Retinal pigment epithelial cell (primary cell): ENCODE measurements around the gene HYAL2.

ENCODE experiments used
- DNase-seq: peaks from one replicate; pipeline ENCODE4 v3.0.0-alpha.2; 2010; ENCODE audit warnings: low read depth
- H3K4me3 ChIP-seq: 2 replicates; pipeline ENCODE4 v1.5.1; 2011; ENCODE audit warnings: mild to moderate bottlenecking, low read length, control low read depth, moderate library complexity
- CTCF ChIP-seq: conservative IDR thresholded peaks from 2 replicates; pipeline ENCODE4 v1.5.1; 2011; ENCODE audit warnings: low read depth, low read length, control low read depth, inconsistent platforms

The HYAL2 gene

DNA sequence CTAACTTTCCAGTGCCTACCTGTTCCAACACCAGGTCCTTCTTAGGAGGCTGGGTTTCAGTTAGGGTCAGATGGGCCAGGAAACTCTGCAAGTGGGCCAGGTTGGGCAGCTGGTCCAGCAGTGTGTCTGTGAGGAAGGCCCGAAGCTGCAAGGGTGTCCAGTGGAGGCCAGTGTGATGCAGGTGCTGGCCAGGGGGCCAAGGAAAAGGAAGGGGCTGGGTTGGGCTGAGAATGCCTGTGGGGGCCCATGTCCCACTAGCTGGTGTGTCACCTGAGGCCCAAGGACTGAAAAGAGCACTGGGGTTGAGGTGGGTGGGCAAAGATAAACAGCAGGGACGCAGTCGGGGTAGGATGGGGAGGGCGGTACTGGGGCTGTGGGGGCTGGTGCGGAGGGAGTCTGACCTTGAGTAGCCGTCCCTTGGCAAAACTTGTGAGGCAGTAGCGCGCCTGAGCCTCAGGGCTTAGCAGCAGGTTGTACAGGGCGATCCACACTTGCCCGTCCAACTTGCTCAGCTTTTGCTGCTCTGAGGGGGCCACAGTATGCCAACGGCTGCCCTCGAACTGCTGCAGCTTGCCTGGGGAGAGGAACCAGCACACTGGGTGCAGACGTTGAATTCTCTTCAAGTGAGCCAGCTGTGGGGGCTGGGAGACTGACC, 19.6 kb upstream of the HYAL2 start:
- no peak overlapping the region for H3K4me3 ChIP-seq
- no peak for TF ChIP-seq CTCF
- DNase-seq = no peak

DNA sequence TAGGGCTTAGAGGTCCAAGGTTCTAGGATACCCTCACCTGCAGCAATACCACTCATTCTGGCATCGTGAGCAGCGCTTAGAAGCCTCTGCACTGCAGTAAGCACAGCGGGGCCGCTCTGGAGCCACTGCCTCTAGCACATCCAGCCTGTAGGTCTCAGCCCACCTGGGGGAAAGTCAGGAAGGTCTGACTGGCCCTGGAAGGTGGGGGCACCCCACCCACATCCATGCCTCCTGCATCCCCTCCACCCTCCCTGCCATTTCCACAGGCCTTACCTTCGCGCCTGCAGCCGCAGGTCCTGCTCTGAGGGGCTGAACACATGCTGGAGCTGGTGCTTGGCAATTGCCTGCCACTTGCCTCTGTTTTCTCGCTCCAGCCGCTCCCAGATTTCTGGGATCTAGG, 19.0 kb upstream of the HYAL2 start:
- TF ChIP-seq CTCF = no peak
- H3K4me3 ChIP-seq = no peak overlapping the region
- no peak for DNase-seq

DNA sequence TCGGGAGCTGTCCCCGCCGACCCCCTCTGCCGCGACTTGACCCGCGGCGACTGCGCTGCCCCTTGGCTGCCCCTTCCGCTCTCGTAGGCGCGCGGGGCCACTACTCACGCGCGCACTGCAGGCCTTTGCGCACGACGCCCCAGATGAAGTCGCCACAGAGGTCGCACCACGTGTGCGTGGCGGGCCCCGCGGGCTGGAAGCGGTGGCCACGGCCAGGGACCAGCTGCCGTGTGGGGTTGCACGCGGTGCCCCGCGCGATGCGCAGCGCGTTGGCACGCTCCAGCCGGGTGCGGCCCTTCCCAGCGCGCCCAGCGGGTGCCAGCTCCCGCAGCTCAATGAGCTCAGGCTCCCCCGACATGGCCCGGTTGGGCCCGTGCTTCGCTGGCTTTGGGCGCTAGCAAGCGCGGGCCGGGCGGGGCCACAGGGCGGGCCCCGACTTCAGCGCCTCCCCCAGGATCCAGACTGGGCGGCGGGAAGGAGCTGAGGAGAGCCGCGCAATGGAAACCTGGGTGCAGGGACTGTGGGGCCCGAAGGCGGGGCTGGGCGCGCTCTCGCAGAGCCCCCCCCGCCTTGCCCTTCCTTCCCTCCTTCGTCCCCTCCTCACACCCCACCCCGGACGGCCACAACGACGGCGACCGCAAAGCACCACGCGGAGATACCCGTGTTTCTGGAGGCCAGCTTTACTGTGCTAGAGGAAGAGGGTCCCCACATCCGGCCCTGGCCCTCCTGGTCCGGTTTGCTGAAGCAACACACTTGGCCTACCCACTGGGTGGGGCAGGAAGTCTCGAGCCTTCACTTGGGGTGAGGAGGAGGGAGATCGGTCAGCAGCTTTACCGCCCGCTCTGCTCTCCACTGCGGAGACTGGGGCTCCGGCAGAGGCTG, 18.1 kb upstream of the HYAL2 start, which contains the start of gene RASSF1:
TSS of gene RASSF1 (minus strand) at position 389 of the 882 bp plus-strand sequence. CDS start at position 358, 31 bp downstream.
- peak within 1 kb of the TSS; percentile 16 for H3K4me3 ChIP-seq
- TF ChIP-seq CTCF = no peak
- DNase-seq = no peak

GRCh38 chr3:50340147-50340447, 17.6 kb upstream of the HYAL2 start:
- peak overlapping the region; percentile 16 for H3K4me3 ChIP-seq
- no peak for TF ChIP-seq CTCF
- DNase-seq = no peak

DNA sequence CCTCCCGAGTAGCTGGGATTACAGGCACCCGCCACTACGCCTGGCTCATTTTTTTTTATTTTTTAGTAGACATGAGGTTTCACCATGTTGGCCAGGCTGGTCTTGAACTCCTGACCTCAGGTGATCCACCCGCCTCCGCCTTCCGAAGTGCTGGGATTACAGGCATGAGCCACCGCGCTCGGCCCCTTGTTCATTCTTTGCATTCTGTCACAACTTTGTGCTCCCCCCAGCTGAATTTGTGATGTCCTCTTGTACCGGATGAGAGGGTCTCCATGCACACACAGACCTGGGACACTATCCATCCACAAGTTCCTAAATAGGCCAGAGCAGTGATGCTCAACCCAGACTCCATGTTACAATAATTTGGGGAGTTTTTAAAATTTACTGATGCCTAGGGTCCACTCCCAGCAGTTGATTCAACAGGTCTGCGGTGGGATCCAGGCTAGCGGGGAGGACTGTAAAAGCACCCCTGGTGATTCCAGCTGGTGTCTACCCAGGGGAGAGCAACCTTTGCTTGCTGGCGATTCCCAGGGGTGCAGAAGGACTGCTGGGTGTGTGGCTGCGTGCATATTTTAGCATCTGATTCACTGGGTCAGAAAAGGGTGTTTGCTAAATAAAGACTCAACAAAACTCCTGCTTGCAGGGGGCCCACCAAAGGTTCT, 17.1 kb upstream of the HYAL2 start:
- DNase-seq = no peak
- H3K4me3 ChIP-seq = no peak overlapping the region

GRCh38 chr3:50338965-50339364, 16.4 kb upstream of the HYAL2 start:
- no peak overlapping the region for H3K4me3 ChIP-seq
- TF ChIP-seq CTCF = no peak
- no peak for DNase-seq

More for the DNA sequence above, 17.1 kb upstream of the HYAL2 start:
- no peak for TF ChIP-seq CTCF
